ENCODE measurements around the gene ST7. TPM values are rescaled to one million over a fixed set of nuclear protein-coding genes. Genes with fewer than 3 reads are reported as not detected.

The ST7 gene
- total and polyA plus RNA-seq, 2 donors (not counting 1 experiment from before 2014, with no cell fraction given), result 2.3 to 4.6 TPM

GRCh38 chr7:117068511-117069145, 115.3 kb downstream of the ST7 start:
- Mint-ChIP-seq H3K27ac (no peak overlapping the region), H3K4me3 (no peak overlapping the region), H3K9me3 (ENCODE audit: insufficient read depth) (no peaks in the 10 kb centered on the region), H3K27me3 (no peaks in the 10 kb centered on the region), H3K4me1 (no peaks in the 10 kb centered on the region)
- no peak for TF ChIP-seq EZH2 (IDR thresholded peaks at IDR 0.05; ENCODE audit: borderline replicate concordance, insufficient read depth, low read depth, low read length, poor library complexity, severe bottlenecking)
- no peak for TF ChIP-seq CTCF (IDR thresholded peaks at IDR 0.05)
- Histone ChIP-seq H2AFZ (ENCODE audit: insufficient read depth, low read depth, low read length, poor library complexity, severe bottlenecking) (no peak overlapping the region), H3K36me3 (replicated peaks in 1 of 2; ENCODE audit: control extremely low read depth in 1 of 2, control insufficient read depth in 1 of 2, extremely low read depth in 1 of 2, insufficient read depth in 2 of 2, low read length in 1 of 2) (no peaks in the 10 kb centered on the region), H3K27me3 (replicated peaks in 1 of 4; ENCODE audit: control extremely low read depth in 1 of 4, control insufficient read depth in 3 of 4, insufficient read depth in 4 of 4, low read length in 3 of 4) (no peaks in the 10 kb centered on the region), H3K9me3 (ENCODE audit: control extremely low read depth in 1 of 3, control insufficient read depth in 2 of 3, insufficient read depth in 1 of 3, low read length in 2 of 3) (no peaks in the 10 kb centered on the region), H4K20me1 (ENCODE audit: control insufficient read depth, insufficient read depth, low read length, poor library complexity, severe bottlenecking) (no peaks in the 10 kb centered on the region), H3K4me3 (ENCODE audit: control extremely low read depth in 1 of 5, extremely low read depth in 1 of 5, insufficient read depth in 1 of 5, low read depth in 2 of 5, low read length in 4 of 5) (no peak overlapping the region), H3K27ac (ENCODE audit: low read length in 2 of 2) (no peak overlapping the region), H3K79me2 (ENCODE audit: control insufficient read depth, insufficient read depth, low read length) (no peaks in the 10 kb centered on the region), H3K9ac (ENCODE audit: low read length) (no peak overlapping the region), H3K4me1 (ENCODE audit: control insufficient read depth in 2 of 2, insufficient read depth in 2 of 2, low read length in 2 of 2) (no peaks in the 10 kb centered on the region), H3K4me2 (replicated peaks; ENCODE audit: low read depth, low read length, poor library complexity, severe bottlenecking) (no peak overlapping the region)
- POLR2A ChIA-PET, result no interaction called here
- CTCF ChIA-PET, result interaction anchor here (0.7 kb wide), 1 partner anchor 43 kb away, joined by 3 read pairs; no protein-coding TSS in a partner anchor
- 90% methylated on average over 3 of the region's 5 CpGs for WGBS (ENCODE audit: insufficient coverage)
- no peak for DNase-seq
- intact Hi-C loops (cut with micrococcal nuclease), result no loop called here
- ATAC-seq (ENCODE audit: low read depth), result no peak

- no peaks in the 10 kb centered on the region for H3K9me3 ChIP-seq (ENCODE audit: control extremely low read depth in 1 of 3, control insufficient read depth in 2 of 3, insufficient read depth in 1 of 3, low read length in 2 of 3)
- no peaks in the 10 kb centered on the region for H3K27me3 ChIP-seq (replicated peaks in 1 of 4; ENCODE audit: control extremely low read depth in 1 of 4, control insufficient read depth in 3 of 4, insufficient read depth in 4 of 4, low read length in 3 of 4)
- H3K4me2 ChIP-seq (replicated peaks; ENCODE audit: low read depth, low read length, poor library complexity, severe bottlenecking), result no peak overlapping the region
- H3K79me2 ChIP-seq (ENCODE audit: control insufficient read depth, insufficient read depth, low read length), result no peaks in the 10 kb centered on the region
- H3K4me1 ChIP-seq (ENCODE audit: control insufficient read depth in 2 of 2, insufficient read depth in 2 of 2, low read length in 2 of 2), result no peaks in the 10 kb centered on the region
- no peaks in the 10 kb centered on the region for H3K27me3 Mint-ChIP-seq
- ChIA-PET POLR2A (no interaction called here), CTCF (interaction anchor here (0.7 kb wide), 1 partner anchor 42 kb away, joined by 3 read pairs; no protein-coding TSS in a partner anchor)
- H3K4me3 ChIP-seq (ENCODE audit: control extremely low read depth in 1 of 5, extremely low read depth in 1 of 5, insufficient read depth in 1 of 5, low read depth in 2 of 5, low read length in 4 of 5), result no peak overlapping the region
- intact Hi-C loops (cut with micrococcal nuclease), result no loop called here
- H3K4me3 Mint-ChIP-seq, result no peak overlapping the region
- WGBS (ENCODE audit: insufficient coverage), result no CpG with 5 or more reads among the region's 1 CpG
- no peak overlapping the region for H3K9ac ChIP-seq (ENCODE audit: low read length)
- H3K27ac ChIP-seq (ENCODE audit: low read length in 2 of 2), result no peak overlapping the region
- no peaks in the 10 kb centered on the region for H3K9me3 Mint-ChIP-seq (ENCODE audit: insufficient read depth)
- H3K4me1 Mint-ChIP-seq, result no peaks in the 10 kb centered on the region
- no peak overlapping the region for H3K27ac Mint-ChIP-seq
- DNase-seq (no peak), ATAC-seq (ENCODE audit: low read depth) (no peak)
- no peaks in the 10 kb centered on the region for H3K36me3 ChIP-seq (replicated peaks in 1 of 2; ENCODE audit: control extremely low read depth in 1 of 2, control insufficient read depth in 1 of 2, extremely low read depth in 1 of 2, insufficient read depth in 2 of 2, low read length in 1 of 2)
- TF ChIP-seq EZH2 (IDR thresholded peaks at IDR 0.05; ENCODE audit: borderline replicate concordance, insufficient read depth, low read depth, low read length, poor library complexity, severe bottlenecking) (no peak), CTCF (IDR thresholded peaks at IDR 0.05) (no peak)
- H2AFZ ChIP-seq (ENCODE audit: insufficient read depth, low read depth, low read length, poor library complexity, severe bottlenecking), result no peak overlapping the region
- no peaks in the 10 kb centered on the region for H4K20me1 ChIP-seq (ENCODE audit: control insufficient read depth, insufficient read depth, low read length, poor library complexity, severe bottlenecking)
Measured at GRCh38 chr7:117069379-117069778, 116.1 kb downstream of the ST7 start.
